ENCODE results near the gene SYPL1. TPM values are rescaled to one million over a fixed set of nuclear protein-coding genes. Genes with fewer than 3 reads are reported as not detected.

SYPL1 gene
- polyA plus RNA-seq, 1 of the 3 experiments (the other 2 are of a cell fraction): 72.4 TPM

DNA sequence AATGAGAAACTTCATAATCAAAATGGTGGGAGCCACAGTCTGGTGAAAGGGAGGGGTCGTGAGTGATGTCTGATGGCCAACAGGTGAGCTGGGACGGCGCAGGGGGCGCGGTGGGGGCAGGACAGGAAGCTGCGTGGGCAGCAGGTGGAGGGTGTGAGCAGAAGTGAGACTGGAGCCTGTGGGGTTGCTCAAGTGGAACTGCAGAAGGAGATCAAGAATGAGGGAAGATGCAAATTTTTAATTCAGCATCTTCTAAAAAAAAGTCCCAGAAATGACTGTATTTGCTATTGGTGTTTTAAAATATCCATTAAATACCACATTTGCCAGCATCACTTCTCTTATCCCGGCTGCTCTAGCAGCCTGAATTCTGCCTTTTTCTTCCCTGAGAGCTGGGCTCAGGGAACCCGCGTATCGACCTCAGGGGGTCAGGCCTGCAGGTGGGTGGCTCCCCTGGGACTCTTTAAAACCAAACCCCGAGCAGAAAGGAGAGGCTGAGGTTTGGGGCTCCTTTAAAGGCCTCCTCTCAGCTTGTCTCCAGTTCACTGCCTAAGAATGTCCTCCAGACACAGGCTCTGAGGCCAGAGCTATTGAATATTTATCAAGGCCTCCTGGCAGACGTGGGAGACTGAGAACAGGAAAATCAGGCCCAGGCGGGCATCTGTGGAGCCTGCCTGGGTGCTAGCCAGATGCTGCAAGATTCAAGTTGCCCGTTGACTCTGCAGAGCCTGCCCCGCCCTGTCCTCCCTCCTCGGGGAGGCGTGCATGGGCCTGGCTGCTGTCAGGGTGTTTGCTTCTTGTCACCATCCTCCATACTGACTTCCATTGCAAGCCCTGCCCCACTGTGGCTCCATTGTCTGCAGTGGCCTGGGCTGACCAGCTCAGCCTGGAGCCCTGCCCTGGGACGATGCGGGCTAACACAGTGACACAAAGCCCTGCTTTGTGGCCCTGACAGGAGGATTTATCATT lies 53.9 kb downstream of the SYPL1 start:
- no peaks in the 10 kb centered on the region for H3K27me3 ChIP-seq (ENCODE audit: insufficient read depth)
- no peak overlapping the region for H3K4me3 ChIP-seq (ENCODE audit: low read depth in 2 of 2, low read length in 1 of 2)
- H3K27ac ChIP-seq (ENCODE audit: low read depth in 2 of 2, low read length in 1 of 2): peak overlapping the region in 1 of 2 experiments; percentile 96; a peak in 2 of 4 replicates
- 76% methylated on average over 19 of the region's 19 CpGs for WGBS (ENCODE audit: low lambda C conversion rate)
- ChIA-PET CTCF (interaction anchor here (0.8 to 14.1 kb wide), 34 partner anchors 7 to 511 kb away, joined by 3 to 593 read pairs (median 5); partner anchors contain the start of gene SYPL1), POLR2A (interaction anchor here (0.6 to 2.1 kb wide), 10 partner anchors 11 to 1110 kb away, joined by 3 to 26 read pairs (median 4); partner anchors contain the start of genes HBP1 and SYPL1)
- no peak overlapping the region for H3K4me2 ChIP-seq
- TF ChIP-seq POLR2AphosphoS5 (IDR thresholded peaks at IDR 0.05; ENCODE audit: low read depth, low read length) (no peak), SMC3 (IDR thresholded peaks at IDR 0.05; ENCODE audit: low read depth, low read length) (peak; percentile 2; the same call in 1 of the 2 replicates), EP300 (IDR thresholded peaks at IDR 0.05; ENCODE audit: borderline replicate concordance in 1 of 2, low read depth in 1 of 2, low read length in 1 of 2) (peak in 1 of 2 experiments; percentile 10; a peak in 1 of 4 replicates), SIN3A (IDR thresholded peaks at IDR 0.05; ENCODE audit: borderline replicate concordance, low read depth, low read length) (no peak), RAD21 (IDR thresholded peaks at IDR 0.05; ENCODE audit: low read length) (peak; percentile 34), MXI1 (IDR thresholded peaks at IDR 0.05; ENCODE audit: low read depth, low read length) (peak; percentile 69), GATA2 (CRISPR knock-in tag; IDR thresholded peaks at IDR 0.05) (no peak)
- TF ChIP-seq, protein P1, sequence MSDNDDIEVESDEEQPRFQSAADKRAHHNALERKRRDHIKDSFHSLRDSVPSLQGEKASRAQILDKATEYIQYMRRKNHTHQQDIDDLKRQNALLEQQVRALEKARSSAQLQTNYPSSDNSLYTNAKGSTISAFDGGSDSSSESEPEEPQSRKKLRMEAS (IDR thresholded peaks at IDR 0.05; ENCODE audit: low read depth): 0 out of 2 replicates have a peak, but pooled peaks have one; percentile 31
- no peak for DNase-seq
- H3K79me2 ChIP-seq (ENCODE audit: insufficient read depth): no peaks in the 10 kb centered on the region
- H2AFZ ChIP-seq (ENCODE audit: low read depth): 0 out of 2 replicates have a peak overlapping the region, but pooled peaks have one; percentile 2
- H4K20me1 ChIP-seq (ENCODE audit: insufficient read depth): no peaks in the 10 kb centered on the region
- H3F3A ChIP-seq (replicated peaks; ENCODE audit: insufficient read depth): no peaks in the 10 kb centered on the region
- H3K9ac ChIP-seq: no peak overlapping the region
- H3K9me2 ChIP-seq: no peaks in the 10 kb centered on the region
- peaks cover 4 to 36% of the 10 kb centered on the region in 2 experiments; a peak in 2 of 4 replicates for H3K4me1 ChIP-seq (ENCODE audit: control insufficient read depth in 1 of 2, insufficient read depth in 2 of 2, low read depth in 1 of 2, low read length in 1 of 2)
- no peaks in the 10 kb centered on the region for H3K9me3 ChIP-seq
- no peaks in the 10 kb centered on the region for H3K36me3 ChIP-seq (replicated peaks in 1 of 2; ENCODE audit: control insufficient read depth in 1 of 2, insufficient read depth in 2 of 2, low read length in 1 of 2)

GRCh38 chr7:106057204-106057961 lies 54.7 kb downstream of the SYPL1 start:
- no peak for TF ChIP-seq TEAD4 (IDR thresholded peaks at IDR 0.05; ENCODE audit: borderline replicate concordance, insufficient read depth)
- Histone ChIP-seq H3K9me2 (no peaks in the 10 kb centered on the region), H2AFZ (ENCODE audit: low read depth) (peak overlapping the region; percentile 52; the same call in 1 of the 2 replicates), H3K9ac (no peak overlapping the region), H3F3A (replicated peaks; ENCODE audit: insufficient read depth) (no peaks in the 10 kb centered on the region), H3K4me2 (no peak overlapping the region), H3K36me3 (replicated peaks in 1 of 2; ENCODE audit: control insufficient read depth in 1 of 2, insufficient read depth in 2 of 2, low read length in 1 of 2) (no peaks in the 10 kb centered on the region), H3K27me3 (ENCODE audit: insufficient read depth) (no peaks in the 10 kb centered on the region), H3K27ac (ENCODE audit: low read depth in 2 of 2, low read length in 1 of 2) (peak overlapping the region in 1 of 2 experiments; percentile 96; a peak in 2 of 4 replicates), H3K79me2 (ENCODE audit: insufficient read depth) (no peaks in the 10 kb centered on the region), H3K4me1 (ENCODE audit: control insufficient read depth in 1 of 2, insufficient read depth in 2 of 2, low read depth in 1 of 2, low read length in 1 of 2) (peaks cover under 1 to 33% of the 10 kb centered on the region in 2 experiments; a peak in 2 of 4 replicates), H4K20me1 (ENCODE audit: insufficient read depth) (no peaks in the 10 kb centered on the region), H3K9me3 (no peaks in the 10 kb centered on the region), H3K4me3 (ENCODE audit: low read depth in 2 of 2, low read length in 1 of 2) (no peak overlapping the region)
- ChIA-PET CTCF (interaction anchor here (0.6 to 14.1 kb wide), 41 partner anchors 8 to 512 kb away, joined by 3 to 593 read pairs (median 5); partner anchors contain the start of gene SYPL1), POLR2A (interaction anchor here (1.0 to 2.1 kb wide), 5 partner anchors 10 to 1111 kb away, joined by 3 to 26 read pairs (median 9); partner anchors contain the start of genes HBP1 and SYPL1)
- no peak for DNase-seq
- WGBS (ENCODE audit: low lambda C conversion rate): 74% methylated on average over 10 of the region's 10 CpGs

Measured in SK-N-SH (cell line).